Measurements from ENCODE around the gene MSMB. TPM values are rescaled to one million over a fixed set of nuclear protein-coding genes. Genes with fewer than 3 reads are reported as not detected.
A peak's percentile ranks its signal among the peaks of the same experiment; 100 is the strongest.

MSMB gene
- polyA plus RNA-seq, 1 of the 3 experiments (the other 2 are of a cell fraction), result not detected

GRCh38 chr10:46018453-46019176, 27.5 kb downstream of the MSMB start:
- 63% methylated on average over 2 of the region's 2 CpGs for WGBS (ENCODE audit: low lambda C conversion rate)
- Histone ChIP-seq H3K36me3 (replicated peaks in 1 of 2; ENCODE audit: control insufficient read depth in 1 of 2, insufficient read depth in 2 of 2, low read length in 1 of 2) (peaks cover 26 to 32% of the 10 kb centered on the region in 2 experiments), H3K9ac (no peak overlapping the region), H2AFZ (ENCODE audit: low read depth) (no peak overlapping the region), H3F3A (replicated peaks; ENCODE audit: insufficient read depth) (peaks cover 14% of the 10 kb centered on the region), H3K9me3 (no peaks in the 10 kb centered on the region), H3K79me2 (ENCODE audit: insufficient read depth) (peaks cover 87% of the 10 kb centered on the region), H3K4me3 (ENCODE audit: low read depth in 2 of 2, low read length in 1 of 2) (no peak overlapping the region), H4K20me1 (ENCODE audit: insufficient read depth) (peaks cover 30% of the 10 kb centered on the region), H3K4me1 (ENCODE audit: control insufficient read depth in 1 of 2, insufficient read depth in 2 of 2, low read depth in 1 of 2, low read length in 1 of 2) (peaks cover 7 to 22% of the 10 kb centered on the region in 2 experiments), H3K4me2 (0 out of 2 replicates have a peak overlapping the region, but pooled peaks have one; percentile 11), H3K27me3 (ENCODE audit: insufficient read depth) (no peaks in the 10 kb centered on the region), H3K9me2 (no peaks in the 10 kb centered on the region), H3K27ac (ENCODE audit: low read depth in 2 of 2, low read length in 1 of 2) (peak overlapping the region in 1 of 2 experiments; percentile 5; a peak in 1 of 4 replicates)
- no peak for TF ChIP-seq MEF2A (IDR thresholded peaks at IDR 0.05; ENCODE audit: borderline replicate concordance, low read depth)
- TF ChIP-seq REST (IDR thresholded peaks at IDR 0.05; ENCODE audit: low read depth, low read length), result no peak
- no peak for TF ChIP-seq EP300 (IDR thresholded peaks at IDR 0.05; ENCODE audit: borderline replicate concordance in 1 of 2, low read depth in 1 of 2, low read length in 1 of 2)
- no peak for TF ChIP-seq USF1 (IDR thresholded peaks at IDR 0.05; ENCODE audit: borderline replicate concordance, low read depth)
- TF ChIP-seq TCF12 (IDR thresholded peaks at IDR 0.05), result no peak
- TF ChIP-seq POLR2AphosphoS5 (IDR thresholded peaks at IDR 0.05; ENCODE audit: low read depth, low read length), result no peak
- TF ChIP-seq TAF1 (IDR thresholded peaks at IDR 0.05; ENCODE audit: borderline replicate concordance, low read depth, low read length), result no peak
- no peak for TF ChIP-seq RCOR1 (IDR thresholded peaks at IDR 0.05; ENCODE audit: low read length)
- no peak for TF ChIP-seq USF2 (IDR thresholded peaks at IDR 0.05; ENCODE audit: borderline replicate concordance, low read depth, low read length)
- TF ChIP-seq RFX5 (IDR thresholded peaks at IDR 0.05; ENCODE audit: low read length), result no peak
- no peak for TF ChIP-seq ELF1 (IDR thresholded peaks at IDR 0.05)
- TF ChIP-seq RXRA (IDR thresholded peaks at IDR 0.05; ENCODE audit: borderline replicate concordance, low read depth), result no peak
- TF ChIP-seq MXI1 (IDR thresholded peaks at IDR 0.05; ENCODE audit: low read depth, low read length), result no peak
- TF ChIP-seq NRF1 (IDR thresholded peaks at IDR 0.05; ENCODE audit: low read depth, low read length), result no peak
- TF ChIP-seq SMC3 (IDR thresholded peaks at IDR 0.05; ENCODE audit: low read depth, low read length), result no peak
- no peak for DNase-seq
- POLR2A ChIA-PET, result no interaction called here
- CTCF ChIA-PET, result interaction anchor here (0.6 to 4.1 kb wide), 3 partner anchors 10 to 770 kb away, joined by 3 to 24 read pairs (median 3); partner anchors contain the start of gene NCOA4
